K562 (cell line): ENCODE results near the gene MEF2C. TPM values are rescaled to one million over a fixed set of nuclear protein-coding genes. Genes with fewer than 3 reads are reported as not detected.
A peak's percentile ranks its signal among the peaks of the same experiment; 100 is the strongest.

Source experiments
- ARID3A ChIP-seq: IDR thresholded peaks from 2 replicates; pipeline ENCODE4 v1.6.1; 2012; ENCODE audit warnings: low read depth, low read length, improper control_type of control experiment, borderline replicate concordance
- ATF3 ChIP-seq, 2 experiments: fragments of 450-650 bp in 1 of 2; sonication (generic) in 1 of 2; formaldehyde crosslinking in 1 of 2; IDR thresholded peaks in 1 of 2; conservative IDR thresholded peaks in 1 of 2; 2 replicates each; pipeline versions ENCODE4 v1.6.1 to v1.8.1; 2016 to 2023; ENCODE audit warnings: mild to moderate bottlenecking in 2 of 2, moderate library complexity in 2 of 2, inconsistent platforms in 1 of 2, missing genetic modification reagents in 1 of 2
- BRF2 ChIP-seq: IDR thresholded peaks from 3 replicates; pipeline ENCODE4 v1.6.1; 2011; ENCODE audit warnings: borderline replicate concordance, mild to moderate bottlenecking; ENCODE audit not compliant: insufficient read length, insufficient read depth
- ELK1 ChIP-seq: sonication (generic); formaldehyde crosslinking; IDR thresholded peaks from 2 replicates; pipeline ENCODE4 v1.8.1; 2022; ENCODE audit warnings: missing genetic modification reagents
- FOXM1 ChIP-seq, 2 experiments: fragments of 450-650 bp in 1 of 2; sonication (generic) in 1 of 2; formaldehyde crosslinking in 1 of 2; IDR thresholded peaks; 2 replicates each; pipeline versions ENCODE4 v1.6.1 to v1.9.0; 2017 to 2022; ENCODE audit warnings: low read depth in 2 of 2, mild to moderate bottlenecking in 2 of 2, missing genetic modification reagents in 1 of 2, moderate library complexity in 1 of 2
- GATAD2B ChIP-seq: fragments of 450-650 bp; IDR thresholded peaks from 2 replicates; pipeline ENCODE4 v1.6.1; 2017; ENCODE audit warnings: mild to moderate bottlenecking, borderline replicate concordance
- KLF16 ChIP-seq: IDR thresholded peaks from 2 replicates; pipeline ENCODE4 v1.6.1; 2016; ENCODE audit warnings: antibody characterized with exemption
- NCOA4 ChIP-seq: fragments of 450-650 bp; IDR thresholded peaks from 2 replicates; pipeline ENCODE4 v1.6.1; 2018; ENCODE audit warnings: mild to moderate bottlenecking; ENCODE audit not compliant: partially characterized antibody
- NKRF ChIP-seq: fragments of 450-650 bp; IDR thresholded peaks from 2 replicates; pipeline ENCODE4 v1.6.1; 2016; ENCODE audit warnings: borderline replicate concordance
- PBX2 ChIP-seq, 2 experiments: IDR thresholded peaks in 1 of 2; conservative IDR thresholded peaks in 1 of 2; 2 replicates each; pipeline ENCODE4 v1.6.1; 2016; ENCODE audit warnings: low read depth in 2 of 2, mild to moderate bottlenecking in 1 of 2, missing compliant biosample characterization in 1 of 2, missing genetic modification characterization in 1 of 2, moderate library complexity in 1 of 2
- PHB2 ChIP-seq: fragments of 450-650 bp; IDR thresholded peaks from 2 replicates; pipeline ENCODE4 v1.6.1; 2017; ENCODE audit warnings: low read depth
- SOX6 ChIP-seq: fragments of 450-650 bp; IDR thresholded peaks from 2 replicates; pipeline ENCODE4 v1.6.1; 2014; ENCODE audit warnings: mild to moderate bottlenecking
- TAL1 ChIP-seq: fragments of 450-650 bp; IDR thresholded peaks from 2 replicates; pipeline ENCODE4 v1.6.1; 2016; ENCODE audit warnings: mild to moderate bottlenecking
- ZNF449 ChIP-seq: fragments of 250-450 bp; sonication (Bioruptor Pico); IDR thresholded peaks from 2 replicates; pipeline ENCODE4 v1.8.0; 2022; ENCODE audit warnings: moderate library complexity, mild to moderate bottlenecking, inconsistent platforms
- polyA plus RNA-seq, 8 experiments: library from polyadenylated mRNA; depleted of rRNA in 4 of 8; stranded (reverse) in 5 of 8; unstranded in 3 of 8; fragments of >200 nt; fragmentation: Nextera tagmentation in 2 of 8; fragmentation: Illumina TruSeq in 1 of 8; extraction: Ambion mirVana in 2 of 8; extraction: Trizol in 1 of 8; gene quantifications; 2 replicates each; pipeline versions ENCODE4 v1.2.1 to v1.2.3, GENCODE V29; 2011 to 2014; ENCODE audit warnings: inconsistent platforms in 1 of 8, missing spikeins in 1 of 8
- total RNA-seq, 7 experiments: library from RNA; depleted of rRNA in 6 of 7; stranded (reverse); fragments of >200 nt in 6 of 7; fragmentation: Illumina TruSeq in 2 of 7; extraction: Trizol in 2 of 7; gene quantifications; 2 replicates each; pipeline versions ENCODE4 v1.2.1 to v1.2.3, GENCODE V29; 2011 to 2021; ENCODE audit warnings: low replicate concordance in 1 of 7

The MEF2C gene
- total and polyA plus RNA-seq, 9 of the 15 experiments (the other 6 are each of a cell fraction or from before 2014, with no cell fraction given) = 25.1 to 67.8 (median 58.3) TPM

- peak; percentile 57; the same call in 1 of the 2 replicates for TF ChIP-seq TAL1
- no peak for TF ChIP-seq NKRF
- peak; percentile 63; the same call in 1 of the 2 replicates for TF ChIP-seq ARID3A
- no peak for TF ChIP-seq PBX2 (CRISPR knock-in tag; IDR thresholded peaks at IDR 0.05; ENCODE audit: low read depth)
- no peak for TF ChIP-seq PBX2 (tag; conservative IDR thresholded peaks at IDR 0.05; ENCODE audit: low read depth)
- TF ChIP-seq BRF2 = no peak
- no peak for TF ChIP-seq PHB2
- peak; percentile 64; the same call in 1 of the 2 replicates for TF ChIP-seq KLF16
- TF ChIP-seq GATAD2B = peak; percentile 4; the same call in 1 of the 2 replicates
- TF ChIP-seq SOX6 = peak; percentile 32; the same call in 1 of the 2 replicates
- TF ChIP-seq NCOA4 = no peak
- TF ChIP-seq FOXM1 (IDR thresholded peaks at IDR 0.05; ENCODE audit: low read depth) = 0 out of 2 replicates have a peak, but pooled peaks have one; percentile 25
- TF ChIP-seq FOXM1 (CRISPR knock-in tag; IDR thresholded peaks at IDR 0.05; ENCODE audit: low read depth) = no peak
- TF ChIP-seq ELK1 = no peak
- TF ChIP-seq ZNF449 (CRISPR knock-in tag) = no peak
- TF ChIP-seq ATF3 (IDR thresholded peaks at IDR 0.05) = peak; percentile 54; the same call in 1 of the 2 replicates
- no peak for TF ChIP-seq ATF3 (CRISPR knock-in tag; conservative IDR thresholded peaks at IDR 0.05)
Measured at GRCh38 chr5:88884608-88884877, 1.6 kb upstream of the MEF2C start (continued).
